KMS-11 (cell line): ENCODE results near the gene HMGXB3.

ENCODE experiments used
- H2AFZ ChIP-seq: fragments of 200-600 bp; sonication (generic); 2 replicates; pipeline ENCODE4 v1.6.1; 2016; ENCODE audit warnings: antibody characterized with exemption, mixed run types, low read depth
- H3K27ac ChIP-seq: fragments of 200-600 bp; sonication (generic); 2 replicates; pipeline ENCODE4 v1.6.1; 2016; ENCODE audit warnings: mild to moderate bottlenecking, mixed run types
- H3K27me3 ChIP-seq: fragments of 200-600 bp; sonication (generic); 2 replicates; pipeline ENCODE4 v1.6.1; 2017; ENCODE audit warnings: mild to moderate bottlenecking, low read depth, mixed run types, moderate library complexity; ENCODE audit not compliant: insufficient read depth
- H3K36me3 ChIP-seq: fragments of 200-600 bp; sonication (generic); 2 replicates; pipeline ENCODE4 v1.6.1; 2017; ENCODE audit warnings: mild to moderate bottlenecking, mixed run types; ENCODE audit not compliant: insufficient read depth
- H3K4me1 ChIP-seq: fragments of 200-600 bp; sonication (generic); 2 replicates; pipeline ENCODE4 v1.6.1; 2016; ENCODE audit warnings: mild to moderate bottlenecking, low read depth, mixed run types; ENCODE audit not compliant: poor library complexity, severe bottlenecking
- H3K4me2 ChIP-seq: fragments of 200-600 bp; sonication (generic); 2 replicates; pipeline ENCODE4 v1.7.0; 2016; ENCODE audit warnings: mild to moderate bottlenecking, mixed run types
- H3K4me3 ChIP-seq: fragments of 200-600 bp; sonication (generic); IDR thresholded peaks from 2 replicates; pipeline ENCODE4 v1.6.1; 2017; ENCODE audit warnings: low read depth, low read length, mixed read lengths; ENCODE audit not compliant: insufficient read depth
- H3K79me2 ChIP-seq: fragments of 200-600 bp; sonication (generic); 2 replicates; pipeline ENCODE4 v1.6.1; 2016; ENCODE audit warnings: low read depth, mixed run types; ENCODE audit not compliant: insufficient read depth
- H3K9ac ChIP-seq: fragments of 200-600 bp; sonication (generic); 2 replicates; pipeline ENCODE4 v1.6.1; 2016; ENCODE audit warnings: mild to moderate bottlenecking, mixed run types
- H4K20me1 ChIP-seq: fragments of 200-600 bp; sonication (generic); 2 replicates; pipeline ENCODE4 v1.6.1; 2016; ENCODE audit warnings: mild to moderate bottlenecking, mixed run types; ENCODE audit not compliant: insufficient read depth
- CTCF ChIP-seq: fragments of 200-600 bp; sonication (generic); conservative IDR thresholded peaks from 2 replicates; pipeline ENCODE4 v1.6.1; 2017; ENCODE audit warnings: low read depth, mild to moderate bottlenecking, antibody characterized with exemption, low read length, moderate library complexity, mixed read lengths

The HMGXB3 gene

GRCh38 chr5:150001660-150002486, 1.3 kb downstream of the HMGXB3 start:
- H3K36me3 ChIP-seq: no peaks in the 10 kb centered on the region
- H3K27ac ChIP-seq: peak overlapping the region; percentile 65; the same call in 1 of the 2 replicates
- H3K4me2 ChIP-seq: peak overlapping the region; percentile 58
- peaks cover 32% of the 10 kb centered on the region for H3K79me2 ChIP-seq
- peak; percentile 51 for TF ChIP-seq CTCF
- no peaks in the 10 kb centered on the region for H3K27me3 ChIP-seq
- peak overlapping the region; percentile 88; the same call in 1 of the 2 replicates for H3K9ac ChIP-seq
- H3K4me3 ChIP-seq: no peak overlapping the region
- peaks cover 17% of the 10 kb centered on the region for H3K4me1 ChIP-seq
- 0 out of 2 replicates have a peak overlapping the region, but pooled peaks have one; percentile 73 for H2AFZ ChIP-seq
- H4K20me1 ChIP-seq: no peaks in the 10 kb centered on the region

- Histone ChIP-seq H3K9ac (no peak overlapping the region), H4K20me1 (no peaks in the 10 kb centered on the region), H2AFZ (no peak overlapping the region), H3K4me3 (no peak overlapping the region), H3K4me1 (peaks cover 11% of the 10 kb centered on the region), H3K4me2 (no peak overlapping the region), H3K79me2 (peaks cover 26% of the 10 kb centered on the region), H3K27me3 (no peaks in the 10 kb centered on the region), H3K27ac (no peak overlapping the region), H3K36me3 (no peaks in the 10 kb centered on the region)
- TF ChIP-seq CTCF: no peak
Observed at GRCh38 chr5:150006318-150006717, 5.8 kb downstream of the HMGXB3 start.

- no peaks in the 10 kb centered on the region for H3K36me3 ChIP-seq
- peaks cover 19% of the 10 kb centered on the region for H3K79me2 ChIP-seq
- H3K9ac ChIP-seq: no peak overlapping the region
Observed at GRCh38 chr5:150007050-150007449, 6.5 kb downstream of the HMGXB3 start.

GRCh38 chr5:150009671-150010387, 9.3 kb downstream of the HMGXB3 start:
- H3K4me2 ChIP-seq: no peak overlapping the region
- no peak overlapping the region for H2AFZ ChIP-seq
- no peaks in the 10 kb centered on the region for H3K27me3 ChIP-seq
- H3K9ac ChIP-seq: no peak overlapping the region
- no peaks in the 10 kb centered on the region for H4K20me1 ChIP-seq
- peaks cover 3% of the 10 kb centered on the region; the same call in 1 of the 2 replicates for H3K36me3 ChIP-seq
- TF ChIP-seq CTCF: no peak
- H3K4me3 ChIP-seq: no peak overlapping the region
- no peaks in the 10 kb centered on the region for H3K4me1 ChIP-seq
- H3K79me2 ChIP-seq: no peaks in the 10 kb centered on the region
- no peak overlapping the region for H3K27ac ChIP-seq

More at GRCh38 chr5:150007050-150007449, 6.5 kb downstream of the HMGXB3 start:
- Histone ChIP-seq H2AFZ (no peak overlapping the region), H4K20me1 (no peaks in the 10 kb centered on the region), H3K4me1 (peaks cover 11% of the 10 kb centered on the region), H3K4me3 (no peak overlapping the region), H3K27me3 (no peaks in the 10 kb centered on the region), H3K27ac (no peak overlapping the region), H3K4me2 (no peak overlapping the region)
- no peak for TF ChIP-seq CTCF
